ENCODE measurements around the gene DIS3L2. TPM values are rescaled to one million over a fixed set of nuclear protein-coding genes. Genes with fewer than 3 reads are reported as not detected.
A peak's percentile ranks its signal among the peaks of the same experiment; 100 is the strongest.
"Not testable (repeated sequence)": the region's sequence is repeated elsewhere in the genome, so short reads cannot be mapped to it uniquely, and the experiment has no call there.

Gene DIS3L2
- total and polyA plus RNA-seq, 2 donors: 16.3 to 21.6 TPM

GRCh38 chr2:232306741-232307305, 345.3 kb downstream of the DIS3L2 start:
- no peaks in the 10 kb centered on the region for H3K27me3 ChIP-seq (ENCODE audit: control insufficient read depth in 2 of 2, insufficient read depth in 1 of 2, low read length in 1 of 2)
- peaks cover 47 to 54% of the 10 kb centered on the region in 2 donors for H3K4me1 ChIP-seq (ENCODE audit: control insufficient read depth in 2 of 2, insufficient read depth in 2 of 2, low read length in 2 of 2)
- peaks cover 0 to 1% of the 10 kb centered on the region in 2 donors for H3K9me3 ChIP-seq (ENCODE audit: control insufficient read depth in 2 of 2, insufficient read depth in 1 of 2, low read length in 1 of 2)
- peak overlapping the region; percentile 1 to 55 for H3K27ac ChIP-seq (ENCODE audit: low read depth in 1 of 2, low read length in 1 of 2)
- 73% methylated on average over 7 of the region's 7 CpGs for WGBS
- DNase-seq (ENCODE audit: low read depth in 6 of 9, low spot score in 9 of 9): no peak
- H3K4me3 ChIP-seq (ENCODE audit: low read length in 2 of 2): no peak overlapping the region
- H3K36me3 ChIP-seq (ENCODE audit: control insufficient read depth in 2 of 2, insufficient read depth in 2 of 2, low read length in 1 of 2): peaks cover 10 to 18% of the 10 kb centered on the region in 2 donors

- peaks cover 10 to 18% of the 10 kb centered on the region in 2 donors for H3K36me3 ChIP-seq (ENCODE audit: control insufficient read depth in 2 of 2, insufficient read depth in 2 of 2, low read length in 1 of 2)
- DNase-seq (ENCODE audit: low read depth in 6 of 9, low spot score in 9 of 9): no peak
These were observed 346.3 kb downstream of the DIS3L2 start for GRCh38 chr2:232307854-232308253.

GRCh38 chr2:232308986-232309385, 347.5 kb downstream of the DIS3L2 start:
- DNase-seq (ENCODE audit: low read depth in 6 of 9, low spot score in 9 of 9): peak in 1 of 9 donors; percentile 77
- WGBS: 66% methylated on average over 3 of the region's 3 CpGs

More at GRCh38 chr2:232307854-232308253, 346.3 kb downstream of the DIS3L2 start:
- H3K27me3 ChIP-seq (ENCODE audit: control insufficient read depth in 2 of 2, insufficient read depth in 1 of 2, low read length in 1 of 2): no peaks in the 10 kb centered on the region
- H3K27ac ChIP-seq (ENCODE audit: low read depth in 1 of 2, low read length in 1 of 2): peak overlapping the region; percentile 81 to 97
- peaks cover 47 to 54% of the 10 kb centered on the region in 2 donors for H3K4me1 ChIP-seq (ENCODE audit: control insufficient read depth in 2 of 2, insufficient read depth in 2 of 2, low read length in 2 of 2)
- no peak overlapping the region for H3K4me3 ChIP-seq (ENCODE audit: low read length in 2 of 2)
- WGBS: 96% methylated on average over 3 of the region's 3 CpGs
- H3K9me3 ChIP-seq (ENCODE audit: control insufficient read depth in 2 of 2, insufficient read depth in 1 of 2, low read length in 1 of 2): peaks cover 0 to 1% of the 10 kb centered on the region in 2 donors

GRCh38 chr2:232309592-232309991, 348.1 kb downstream of the DIS3L2 start:
- Histone ChIP-seq H3K4me1 (ENCODE audit: control insufficient read depth in 2 of 2, insufficient read depth in 2 of 2, low read length in 2 of 2) (peaks cover 54 to 63% of the 10 kb centered on the region in 2 donors), H3K9me3 (ENCODE audit: control insufficient read depth in 2 of 2, insufficient read depth in 1 of 2, low read length in 1 of 2) (peaks cover 0 to 11% of the 10 kb centered on the region in 2 donors), H3K4me3 (ENCODE audit: low read length in 2 of 2) (peak overlapping the region in 1 of 2 donors; percentile 24), H3K27ac (ENCODE audit: low read depth in 1 of 2, low read length in 1 of 2) (peak overlapping the region; percentile 97 to 98), H3K27me3 (ENCODE audit: control insufficient read depth in 2 of 2, insufficient read depth in 1 of 2, low read length in 1 of 2) (no peaks in the 10 kb centered on the region), H3K36me3 (ENCODE audit: control insufficient read depth in 2 of 2, insufficient read depth in 2 of 2, low read length in 1 of 2) (peaks cover 4 to 11% of the 10 kb centered on the region in 2 donors)
- peak in 3 of 9 donors; percentile 75 to 84 (median 78) for DNase-seq (ENCODE audit: low read depth in 6 of 9, low spot score in 9 of 9)
- WGBS: 42% methylated on average over 4 of the region's 4 CpGs

More at GRCh38 chr2:232308986-232309385, 347.5 kb downstream of the DIS3L2 start:
- Histone ChIP-seq H3K36me3 (ENCODE audit: control insufficient read depth in 2 of 2, insufficient read depth in 2 of 2, low read length in 1 of 2) (peaks cover 10 to 13% of the 10 kb centered on the region in 2 donors), H3K27ac (ENCODE audit: low read depth in 1 of 2, low read length in 1 of 2) (peak overlapping the region; percentile 97 to 98), H3K4me3 (ENCODE audit: low read length in 2 of 2) (no peak overlapping the region), H3K27me3 (ENCODE audit: control insufficient read depth in 2 of 2, insufficient read depth in 1 of 2, low read length in 1 of 2) (no peaks in the 10 kb centered on the region), H3K4me1 (ENCODE audit: control insufficient read depth in 2 of 2, insufficient read depth in 2 of 2, low read length in 2 of 2) (peaks cover 48 to 57% of the 10 kb centered on the region in 2 donors), H3K9me3 (ENCODE audit: control insufficient read depth in 2 of 2, insufficient read depth in 1 of 2, low read length in 1 of 2) (peaks cover 1 to 7% of the 10 kb centered on the region in 2 donors)

GRCh38 chr2:232310121-232310520, 348.6 kb downstream of the DIS3L2 start:
- 10% methylated on average over 9 of the region's 9 CpGs for WGBS
- H3K36me3 ChIP-seq (ENCODE audit: control insufficient read depth in 2 of 2, insufficient read depth in 2 of 2, low read length in 1 of 2): peaks cover 4 to 14% of the 10 kb centered on the region in 2 donors
- peaks cover 0 to 11% of the 10 kb centered on the region in 2 donors for H3K9me3 ChIP-seq (ENCODE audit: control insufficient read depth in 2 of 2, insufficient read depth in 1 of 2, low read length in 1 of 2)
- DNase-seq (ENCODE audit: low read depth in 6 of 9, low spot score in 9 of 9): peak in 7 of 9 donors; percentile 80 to 95 (median 89)
- H3K27me3 ChIP-seq (ENCODE audit: control insufficient read depth in 2 of 2, insufficient read depth in 1 of 2, low read length in 1 of 2): no peaks in the 10 kb centered on the region
- peaks cover 60 to 68% of the 10 kb centered on the region in 2 donors for H3K4me1 ChIP-seq (ENCODE audit: control insufficient read depth in 2 of 2, insufficient read depth in 2 of 2, low read length in 2 of 2)
- H3K27ac ChIP-seq (ENCODE audit: low read depth in 1 of 2, low read length in 1 of 2): peak overlapping the region; percentile 97 to 98
- H3K4me3 ChIP-seq (ENCODE audit: low read length in 2 of 2): peak overlapping the region in 1 of 2 donors; percentile 24

- Histone ChIP-seq H3K27me3 (ENCODE audit: control insufficient read depth in 2 of 2, insufficient read depth in 1 of 2, low read length in 1 of 2) (no peaks in the 10 kb centered on the region), H3K27ac (ENCODE audit: low read depth in 1 of 2, low read length in 1 of 2) (peak overlapping the region; percentile 97 to 98), H3K9me3 (ENCODE audit: control insufficient read depth in 2 of 2, insufficient read depth in 1 of 2, low read length in 1 of 2) (peaks cover 0 to 11% of the 10 kb centered on the region in 2 donors), H3K36me3 (ENCODE audit: control insufficient read depth in 2 of 2, insufficient read depth in 2 of 2, low read length in 1 of 2) (peaks cover 3 to 13% of the 10 kb centered on the region in 2 donors), H3K4me1 (ENCODE audit: control insufficient read depth in 2 of 2, insufficient read depth in 2 of 2, low read length in 2 of 2) (peaks cover 65 to 74% of the 10 kb centered on the region in 2 donors), H3K4me3 (ENCODE audit: low read length in 2 of 2) (peak overlapping the region in 1 of 2 donors; percentile 6)
- WGBS: 78% methylated on average over 1 of the region's 1 CpG
- no peak for DNase-seq (ENCODE audit: low read depth in 6 of 9, low spot score in 9 of 9)
These were observed 349.2 kb downstream of the DIS3L2 start for GRCh38 chr2:232310696-232311095.

GRCh38 chr2:232313645-232314044, 352.1 kb downstream of the DIS3L2 start:
- not testable (repeated sequence) for H3K27me3 ChIP-seq (ENCODE audit: control insufficient read depth in 2 of 2, insufficient read depth in 1 of 2, low read length in 1 of 2); DNase-seq (ENCODE audit: low read depth in 6 of 9, low spot score in 9 of 9); H3K4me3 ChIP-seq (ENCODE audit: low read length in 2 of 2)
- H3K27ac ChIP-seq (ENCODE audit: low read depth in 1 of 2, low read length in 1 of 2): peak overlapping the region in 1 of 2 donors; percentile 81
- H3K9me3 ChIP-seq (ENCODE audit: control insufficient read depth in 2 of 2, insufficient read depth in 1 of 2, low read length in 1 of 2): peaks cover 0 to 11% of the 10 kb centered on the region in 2 donors
- peaks cover 63 to 78% of the 10 kb centered on the region in 2 donors for H3K4me1 ChIP-seq (ENCODE audit: control insufficient read depth in 2 of 2, insufficient read depth in 2 of 2, low read length in 2 of 2)
- peaks cover 0 to 14% of the 10 kb centered on the region in 2 donors for H3K36me3 ChIP-seq (ENCODE audit: control insufficient read depth in 2 of 2, insufficient read depth in 2 of 2, low read length in 1 of 2)
- 99% methylated on average over 2 of the region's 2 CpGs for WGBS

GRCh38 chr2:232315049-232315922, 353.8 kb downstream of the DIS3L2 start:
- Histone ChIP-seq H3K4me3 (ENCODE audit: low read length in 2 of 2) (peak overlapping the region; percentile 18 to 29), H3K36me3 (ENCODE audit: control insufficient read depth in 2 of 2, insufficient read depth in 2 of 2, low read length in 1 of 2) (peaks cover 0 to 16% of the 10 kb centered on the region in 2 donors), H3K4me1 (ENCODE audit: control insufficient read depth in 2 of 2, insufficient read depth in 2 of 2, low read length in 2 of 2) (peaks cover 56 to 78% of the 10 kb centered on the region in 2 donors), H3K9me3 (ENCODE audit: control insufficient read depth in 2 of 2, insufficient read depth in 1 of 2, low read length in 1 of 2) (peaks cover 0 to 11% of the 10 kb centered on the region in 2 donors), H3K27me3 (ENCODE audit: control insufficient read depth in 2 of 2, insufficient read depth in 1 of 2, low read length in 1 of 2) (no peaks in the 10 kb centered on the region), H3K27ac (ENCODE audit: low read depth in 1 of 2, low read length in 1 of 2) (peak overlapping the region; percentile 96 to 100)
- WGBS: 25% methylated on average over 12 of the region's 12 CpGs
- DNase-seq (ENCODE audit: low read depth in 6 of 9, low spot score in 9 of 9): peak in 4 of 9 donors; percentile 64 to 92 (median 77)
